ENCODE data around the gene CENPM. TPM values are rescaled to one million over a fixed set of nuclear protein-coding genes. Genes with fewer than 3 reads are reported as not detected.
"Not testable (repeated sequence)": the region's sequence is repeated elsewhere in the genome, so short reads cannot be mapped to it uniquely, and the experiment has no call there.

CENPM gene
- total RNA-seq, 2 donors from 2014 or later, result 28.5 to 43.1 TPM

GRCh38 chr22:41951898-41952474, 5.0 kb upstream of the CENPM start, which contains the start of gene SMIM45:
Gene SMIM45 (plus strand): TSS chr22:41952150.
- H3K27ac ChIP-seq (ENCODE audit: low read depth, low read length), result no peak within 1 kb of the TSS
- TF ChIP-seq, protein P1, sequence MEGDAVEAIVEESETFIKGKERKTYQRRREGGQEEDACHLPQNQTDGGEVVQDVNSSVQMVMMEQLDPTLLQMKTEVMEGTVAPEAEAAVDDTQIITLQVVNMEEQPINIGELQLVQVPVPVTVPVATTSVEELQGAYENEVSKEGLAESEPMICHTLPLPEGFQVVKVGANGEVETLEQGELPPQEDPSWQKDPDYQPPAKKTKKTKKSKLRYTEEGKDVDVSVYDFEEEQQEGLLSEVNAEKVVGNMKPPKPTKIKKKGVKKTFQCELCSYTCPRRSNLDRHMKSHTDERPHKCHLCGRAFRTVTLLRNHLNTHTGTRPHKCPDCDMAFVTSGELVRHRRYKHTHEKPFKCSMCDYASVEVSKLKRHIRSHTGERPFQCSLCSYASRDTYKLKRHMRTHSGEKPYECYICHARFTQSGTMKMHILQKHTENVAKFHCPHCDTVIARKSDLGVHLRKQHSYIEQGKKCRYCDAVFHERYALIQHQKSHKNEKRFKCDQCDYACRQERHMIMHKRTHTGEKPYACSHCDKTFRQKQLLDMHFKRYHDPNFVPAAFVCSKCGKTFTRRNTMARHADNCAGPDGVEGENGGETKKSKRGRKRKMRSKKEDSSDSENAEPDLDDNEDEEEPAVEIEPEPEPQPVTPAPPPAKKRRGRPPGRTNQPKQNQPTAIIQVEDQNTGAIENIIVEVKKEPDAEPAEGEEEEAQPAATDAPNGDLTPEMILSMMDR (conservative IDR thresholded peaks at IDR 0.05), result no peak
- Mint-ChIP-seq H3K9me3 (no peaks in the 10 kb centered on the region), H3K4me1 (peaks cover 7% of the 10 kb centered on the region), H3K4me3 (no peak within 1 kb of the TSS), H3K36me3 (ENCODE audit: low read depth) (no peaks in the 10 kb centered on the region), H3K27me3 (ENCODE audit: insufficient read depth) (peaks cover 2% of the 10 kb centered on the region), H3K27ac (no peak within 1 kb of the TSS)
- H3K27me3 ChIP-seq (ENCODE audit: control insufficient read depth, insufficient read depth, low read length, poor library complexity, severe bottlenecking), result no peaks in the 10 kb centered on the region
- no peaks in the 10 kb centered on the region for H3K9me3 ChIP-seq (ENCODE audit: control insufficient read depth, low read length)
- H3K4me1 ChIP-seq (ENCODE audit: control insufficient read depth, insufficient read depth, low read length), result no peaks in the 10 kb centered on the region
- no peak within 1 kb of the TSS for H3K4me3 ChIP-seq (ENCODE audit: low read length)
- DNase-seq, result peak; percentile 78
- no peaks in the 10 kb centered on the region for H3K36me3 ChIP-seq (ENCODE audit: control insufficient read depth, insufficient read depth, low read length)
- H3K9ac ChIP-seq (ENCODE audit: extremely low read depth, low read length, poor library complexity, severe bottlenecking), result no peak within 1 kb of the TSS
- WGBS, 2 experiments (ENCODE audit: insufficient coverage in 1 of 2, insufficient read length in 1 of 2), result 71 to 82% methylated on average over 9 to 16 of the region's 16 CpGs

GRCh38 chr22:41949297-41949965, 2.5 kb upstream of the CENPM start:
- no peaks in the 10 kb centered on the region for H3K9me3 Mint-ChIP-seq
- peaks cover 13% of the 10 kb centered on the region for H3K4me1 Mint-ChIP-seq
- H3K27me3 Mint-ChIP-seq (ENCODE audit: insufficient read depth), result peaks cover 2% of the 10 kb centered on the region
- H3K36me3 Mint-ChIP-seq (ENCODE audit: low read depth), result peaks cover 10% of the 10 kb centered on the region
- TF ChIP-seq, protein P1 (conservative IDR thresholded peaks at IDR 0.05), result no peak
- H3K9ac ChIP-seq (ENCODE audit: extremely low read depth, low read length, poor library complexity, severe bottlenecking), result no peak overlapping the region
- no peak overlapping the region for H3K27ac ChIP-seq (ENCODE audit: low read depth, low read length)
- no peak for DNase-seq
- no peaks in the 10 kb centered on the region for H3K4me1 ChIP-seq (ENCODE audit: control insufficient read depth, insufficient read depth, low read length)
- H3K27ac Mint-ChIP-seq, result no peak overlapping the region
- H3K4me3 Mint-ChIP-seq, result no peak overlapping the region
- peaks cover 8% of the 10 kb centered on the region for H3K36me3 ChIP-seq (ENCODE audit: control insufficient read depth, insufficient read depth, low read length)
- no peaks in the 10 kb centered on the region for H3K9me3 ChIP-seq (ENCODE audit: control insufficient read depth, low read length)
- 89 to 95% methylated on average over 7 of the region's 7 CpGs for WGBS, 2 experiments (ENCODE audit: insufficient coverage in 1 of 2, insufficient read length in 1 of 2)
- no peaks in the 10 kb centered on the region for H3K27me3 ChIP-seq (ENCODE audit: control insufficient read depth, insufficient read depth, low read length, poor library complexity, severe bottlenecking)
- H3K4me3 ChIP-seq (ENCODE audit: low read length), result no peak overlapping the region

DNA sequence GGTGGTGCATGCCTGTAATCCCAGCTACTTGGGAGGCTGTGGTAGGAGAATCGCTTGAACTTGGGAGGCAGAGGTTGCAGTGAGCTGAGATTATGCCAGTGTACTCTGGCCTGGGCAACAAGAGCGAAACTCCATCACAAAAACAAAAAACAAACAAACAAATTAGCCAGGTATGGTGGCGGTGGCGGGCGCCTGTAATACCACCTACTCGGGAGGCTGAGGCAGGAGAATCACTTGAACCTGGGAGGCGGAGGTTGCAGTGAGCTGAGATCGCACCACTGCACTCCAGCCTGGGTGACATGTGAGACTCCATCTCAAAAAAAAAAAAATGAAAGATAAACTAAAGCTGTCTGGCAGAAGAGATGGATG, 2.0 kb upstream of the CENPM start:
- peaks cover 10% of the 10 kb centered on the region for H3K36me3 ChIP-seq (ENCODE audit: control insufficient read depth, insufficient read depth, low read length)
- not testable (repeated sequence) for H3K27me3 Mint-ChIP-seq (ENCODE audit: insufficient read depth); H3K9me3 Mint-ChIP-seq; H3K9me3 ChIP-seq (ENCODE audit: control insufficient read depth, low read length); H3K27me3 ChIP-seq (ENCODE audit: control insufficient read depth, insufficient read depth, low read length, poor library complexity, severe bottlenecking); H3K27ac Mint-ChIP-seq; H3K9ac ChIP-seq (ENCODE audit: extremely low read depth, low read length, poor library complexity, severe bottlenecking); H3K27ac ChIP-seq (ENCODE audit: low read depth, low read length); DNase-seq; H3K4me1 ChIP-seq (ENCODE audit: control insufficient read depth, insufficient read depth, low read length); H3K4me3 Mint-ChIP-seq; H3K4me3 ChIP-seq (ENCODE audit: low read length)
- WGBS, 2 experiments (ENCODE audit: insufficient coverage in 1 of 2, insufficient read length in 1 of 2), result 92 to 94% methylated on average over 6 to 8 of the region's 8 CpGs
- Mint-ChIP-seq H3K36me3 (ENCODE audit: low read depth) (peaks cover 13% of the 10 kb centered on the region), H3K4me1 (peaks cover 13% of the 10 kb centered on the region)
